ENCODE results near the gene NRF1.
A peak's percentile ranks its signal among the peaks of the same experiment; 100 is the strongest.
"Not testable (repeated sequence)": the region's sequence is repeated elsewhere in the genome, so short reads cannot be mapped to it uniquely, and the experiment has no call there.

Gene NRF1

DNA sequence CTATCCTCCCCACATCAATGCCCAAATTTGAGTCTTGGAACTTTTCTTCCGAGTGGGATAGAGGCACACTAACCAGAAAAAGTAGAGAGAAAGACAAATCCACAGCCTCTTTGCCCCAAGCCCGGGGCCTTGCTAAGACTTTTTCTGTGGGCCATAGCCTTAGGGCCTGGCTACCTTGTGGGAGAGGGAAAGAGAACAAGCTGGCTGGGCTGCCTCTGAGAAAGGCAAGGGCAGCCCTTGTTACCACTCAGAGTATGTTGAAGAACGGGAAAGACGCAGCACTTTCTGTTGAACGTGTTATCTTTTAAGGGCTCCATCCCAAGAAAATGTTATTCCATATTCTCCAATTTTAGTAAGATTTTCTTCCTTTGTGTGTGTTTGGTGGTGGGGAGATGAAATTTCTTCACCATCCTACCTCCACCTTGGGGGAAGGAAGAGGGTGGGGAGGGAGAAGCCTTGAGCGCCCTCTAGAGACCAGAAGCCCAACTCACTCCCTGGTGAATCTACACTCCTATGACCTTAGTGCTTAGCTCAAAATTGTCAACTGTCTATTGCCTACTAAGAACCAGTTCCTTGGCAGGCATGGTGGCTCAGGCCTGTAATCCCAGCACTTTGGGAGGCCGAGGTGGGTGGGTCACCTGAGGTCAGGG is 3.9 kb upstream of the NRF1 start:
- peak; percentile 11 for DNase-seq

GRCh38 chr7:129609666-129610065 is 1.9 kb upstream of the NRF1 start:
- no peak for DNase-seq

DNA sequence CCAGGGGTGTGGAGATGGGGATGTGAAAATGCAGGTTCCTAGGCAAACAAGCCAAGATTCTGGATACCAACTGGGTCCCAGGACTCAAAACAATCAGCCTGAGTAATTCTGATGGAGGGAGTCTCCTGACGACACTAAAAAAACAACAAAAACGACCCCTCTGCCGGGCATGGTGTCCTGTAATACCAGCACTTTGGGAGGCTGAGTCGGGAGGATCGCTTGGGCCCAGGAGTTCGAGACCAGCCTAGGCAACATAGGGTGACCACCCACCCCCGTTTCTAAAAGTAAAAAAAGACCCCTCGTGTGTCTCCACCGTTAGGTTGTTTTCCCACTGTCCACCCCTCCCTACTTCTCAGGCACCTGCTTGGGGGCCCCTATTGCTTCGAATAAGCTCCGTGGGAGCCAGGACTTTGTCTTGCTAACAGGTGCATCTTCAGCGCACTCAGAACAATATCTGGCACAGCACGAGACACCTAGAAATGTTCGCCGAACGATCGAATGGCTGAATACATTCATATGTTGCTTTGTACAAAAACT is 743 bp upstream of the NRF1 start:
- no peak for DNase-seq

- DNase-seq: peak; percentile 12
Observed at GRCh38 chr7:129612112-129613015, 844 bp downstream of the NRF1 start.

GRCh38 chr7:129613016-129613337 is 1.5 kb downstream of the NRF1 start:
- DNase-seq: no peak

- DNase-seq: no peak
Observed at GRCh38 chr7:129615018-129615417, 3.5 kb downstream of the NRF1 start.

DNA sequence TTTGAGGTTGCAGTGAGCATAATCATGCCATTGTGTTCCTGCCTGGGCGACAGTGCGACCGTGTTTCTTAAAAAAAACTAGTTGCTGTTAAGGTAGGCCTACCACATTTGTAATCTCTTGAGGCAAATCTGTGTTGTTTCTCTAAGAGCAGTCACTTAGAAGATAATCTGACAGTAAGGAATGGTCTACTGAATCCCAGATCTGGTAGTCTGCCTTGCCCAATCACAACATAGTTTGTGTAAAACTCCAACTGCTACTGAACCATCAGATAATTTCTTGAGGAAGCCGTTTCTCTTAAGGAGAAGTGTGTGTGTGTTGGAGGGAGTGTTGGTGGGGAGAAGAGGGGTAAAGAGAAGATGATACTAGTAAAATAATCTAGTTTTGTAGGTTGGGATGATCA is 5.0 kb downstream of the NRF1 start:
- no peak for DNase-seq

GRCh38 chr7:129617178-129617577 is 5.7 kb downstream of the NRF1 start:
- DNase-seq: no peak

DNA sequence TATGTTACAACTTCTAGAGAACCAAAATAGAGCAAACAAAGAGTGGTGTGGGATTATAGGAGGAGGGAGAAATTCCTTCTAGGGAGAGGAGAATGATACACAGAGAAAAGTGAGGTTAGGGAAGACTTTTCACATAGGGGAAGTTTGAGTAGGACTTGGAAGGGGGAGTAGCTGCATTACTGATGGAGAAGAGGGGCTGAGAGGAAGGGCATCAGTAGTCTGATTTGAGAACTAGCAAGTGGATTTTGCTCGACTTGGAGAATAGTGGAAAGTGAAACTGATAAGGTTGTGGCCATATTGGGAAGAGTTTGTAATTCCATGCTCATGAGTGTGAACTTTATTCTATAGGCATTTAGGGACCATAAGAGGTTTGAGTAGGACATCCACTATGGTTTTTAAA is 6.1 kb downstream of the NRF1 start:
- DNase-seq: no peak

- DNase-seq: no peak
Observed at GRCh38 chr7:129626896-129627295, 15.4 kb downstream of the NRF1 start.

GRCh38 chr7:129630341-129630740 is 18.8 kb downstream of the NRF1 start:
- DNase-seq: no peak

- no peak for DNase-seq
Observed at GRCh38 chr7:129634361-129635034, 23.0 kb downstream of the NRF1 start.

DNA sequence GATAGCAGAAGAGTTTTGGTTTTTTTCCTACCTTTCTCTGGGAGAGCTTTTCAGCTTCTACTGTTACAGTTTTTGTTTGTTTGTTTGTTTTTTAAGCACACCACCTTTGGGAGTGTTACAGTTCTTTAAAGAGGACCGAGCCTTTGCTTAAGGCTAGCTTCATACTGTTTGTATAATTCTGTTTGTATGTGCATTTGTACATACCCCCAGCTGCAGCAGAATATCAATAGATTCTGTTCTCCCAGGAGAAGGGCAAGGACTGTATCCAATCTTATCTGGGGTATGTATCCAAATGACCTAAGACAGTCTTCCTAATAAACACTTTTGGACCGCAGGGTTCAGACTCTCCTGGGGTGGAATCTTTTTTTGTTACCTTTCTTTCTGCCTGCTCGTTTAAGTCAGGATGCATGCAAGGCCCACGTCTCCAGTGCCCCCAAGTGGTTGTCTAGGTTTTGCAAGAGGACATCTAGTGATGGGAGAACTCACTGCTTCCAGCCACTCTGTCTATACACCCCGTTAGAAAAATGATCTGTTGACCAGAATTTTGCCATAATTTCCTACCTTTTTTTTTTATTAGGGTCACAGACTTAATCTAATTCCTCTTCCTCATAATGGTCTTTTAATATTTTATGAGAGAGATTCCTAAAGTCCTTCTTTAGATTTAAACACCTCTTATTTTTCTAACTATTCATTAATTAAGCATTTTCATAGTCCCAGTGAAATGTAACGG is 23.9 kb downstream of the NRF1 start:
- DNase-seq: peak; percentile 60

DNA sequence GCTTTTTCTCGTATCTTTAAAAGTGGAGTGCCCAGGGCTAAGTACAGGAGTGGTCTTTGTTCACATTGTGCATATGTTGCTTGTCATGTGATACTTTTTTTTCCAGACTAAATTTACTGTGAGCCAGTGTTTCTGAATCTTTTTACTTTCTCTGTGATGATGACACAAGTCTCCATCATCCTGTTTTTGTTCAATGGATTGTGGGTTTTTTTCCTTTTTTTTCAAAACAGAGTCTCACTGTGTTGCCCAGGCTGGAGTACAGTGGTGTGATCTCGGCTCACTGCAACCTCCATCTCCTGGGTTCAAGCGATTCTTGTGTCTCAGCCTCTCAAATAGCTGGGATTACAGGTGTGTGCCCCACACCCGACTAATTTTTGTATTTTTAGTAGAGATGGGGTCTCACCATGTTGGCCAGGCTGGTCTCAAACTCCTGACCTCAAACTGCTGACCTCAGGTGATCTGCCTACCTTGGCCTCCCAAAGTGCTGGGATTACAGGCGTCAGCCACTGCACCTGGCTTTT is 24.6 kb downstream of the NRF1 start:
- not testable (repeated sequence) for DNase-seq

GRCh38 chr7:129636641-129637040 is 25.1 kb downstream of the NRF1 start:
- no peak for DNase-seq

DNA sequence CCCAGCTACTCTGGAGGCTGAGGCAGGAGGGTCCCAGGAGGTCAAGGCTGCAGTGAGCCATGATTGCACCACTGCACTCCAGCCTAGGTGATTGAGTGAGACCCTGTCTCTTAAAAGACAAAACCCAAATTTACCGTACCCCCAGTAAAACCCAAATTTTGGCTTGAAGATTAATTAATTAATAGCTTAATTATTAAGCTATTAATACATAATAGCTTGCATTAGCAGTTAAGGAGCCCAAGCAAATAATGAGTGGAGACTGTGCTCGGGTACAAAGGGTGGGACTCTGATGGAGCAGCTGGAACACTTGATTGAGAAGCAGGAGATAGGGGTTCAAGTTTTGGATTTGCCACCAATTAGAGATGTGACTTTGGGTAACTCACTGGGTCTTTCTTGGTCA is 28.9 kb downstream of the NRF1 start:
- no peak for DNase-seq

GRCh38 chr7:129642871-129643549 is 31.5 kb downstream of the NRF1 start:
- no peak for DNase-seq

DNA sequence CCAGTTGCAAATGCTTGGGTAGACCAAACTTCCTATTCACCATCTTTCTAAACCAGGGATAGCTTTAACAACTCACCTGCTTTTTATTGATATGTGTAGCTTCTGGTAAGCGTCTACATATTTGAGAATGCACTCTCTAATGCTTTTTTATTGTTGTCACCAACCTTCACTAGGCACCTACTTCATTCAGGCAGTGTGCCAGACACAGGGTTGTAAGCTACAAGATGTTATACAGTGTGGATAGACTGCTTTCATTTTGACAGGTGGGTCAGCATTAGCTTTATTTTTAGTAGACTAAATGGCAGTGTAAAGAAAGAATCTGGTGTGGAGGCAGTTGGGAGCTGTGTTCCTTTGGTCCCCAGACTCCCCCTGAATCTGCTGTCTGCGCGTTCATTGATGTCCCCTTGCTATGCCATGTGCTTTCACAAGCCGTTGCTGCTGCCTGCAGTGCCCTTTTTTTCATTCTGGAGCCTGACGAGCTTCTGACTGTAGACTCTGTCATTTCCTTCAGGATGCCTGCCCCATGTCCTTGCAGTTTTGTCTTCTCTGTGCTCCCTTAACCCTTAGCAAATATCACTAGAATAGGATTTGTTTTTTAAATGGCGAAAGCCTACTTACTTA is 32.1 kb downstream of the NRF1 start:
- DNase-seq: no peak

DNA sequence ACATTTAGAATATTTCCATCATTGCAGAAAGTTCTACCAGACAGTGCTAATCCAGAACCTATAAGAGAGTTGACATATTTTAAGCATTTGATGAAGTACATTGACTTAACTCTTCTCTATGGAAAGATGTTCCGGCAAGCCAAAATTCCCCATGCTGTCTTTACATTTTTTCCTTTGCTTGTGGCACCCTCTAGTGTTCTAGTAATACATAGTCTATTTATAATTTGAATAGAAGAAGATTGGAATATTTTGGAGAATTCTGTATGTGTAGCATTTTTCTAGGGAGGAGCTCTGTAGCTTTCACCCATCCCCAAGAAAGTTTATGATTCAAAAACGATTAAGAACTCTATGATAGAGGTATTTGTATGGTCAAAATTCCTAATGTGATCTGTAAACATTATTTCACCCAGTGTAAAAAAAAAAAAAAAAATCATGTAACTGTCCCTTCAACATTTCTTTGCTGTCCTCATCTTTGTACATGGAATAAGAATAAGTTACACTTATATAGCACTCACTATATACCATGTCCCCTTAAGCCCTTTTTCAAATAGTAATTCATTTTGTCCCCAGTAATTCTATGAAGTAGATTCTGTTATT is 33.2 kb downstream of the NRF1 start:
- no peak for DNase-seq

- DNase-seq: no peak
Observed at GRCh38 chr7:129646369-129647021, 35.0 kb downstream of the NRF1 start.

All from effector CD4-positive, alpha-beta T cell (primary cell).